Cardiac fibroblast (primary cell): ENCODE measurements around the gene PFKL.

ENCODE experiments used
- DNase-seq, 2 donors: peaks; one replicate each; pipeline versions ENCODE4 v3.0.0 to v3.0.0-alpha.2; 2010; ENCODE audit warnings: low read depth in 2 of 2
- H3K4me3 ChIP-seq, 2 donors: replicated peaks in 1 of 2; 1 replicate in 1 of 2; 2 replicates in 1 of 2; pipeline ENCODE4 v1.5.1; 2011; ENCODE audit warnings: low read depth in 2 of 2, low read length in 2 of 2, mild to moderate bottlenecking in 2 of 2, moderate library complexity in 1 of 2
- CTCF ChIP-seq: IDR thresholded peaks from one replicate; pipeline ENCODE4 v1.5.1; 2011; ENCODE audit warnings: low read depth, mild to moderate bottlenecking, low read length, inconsistent platforms

Gene PFKL

DNA sequence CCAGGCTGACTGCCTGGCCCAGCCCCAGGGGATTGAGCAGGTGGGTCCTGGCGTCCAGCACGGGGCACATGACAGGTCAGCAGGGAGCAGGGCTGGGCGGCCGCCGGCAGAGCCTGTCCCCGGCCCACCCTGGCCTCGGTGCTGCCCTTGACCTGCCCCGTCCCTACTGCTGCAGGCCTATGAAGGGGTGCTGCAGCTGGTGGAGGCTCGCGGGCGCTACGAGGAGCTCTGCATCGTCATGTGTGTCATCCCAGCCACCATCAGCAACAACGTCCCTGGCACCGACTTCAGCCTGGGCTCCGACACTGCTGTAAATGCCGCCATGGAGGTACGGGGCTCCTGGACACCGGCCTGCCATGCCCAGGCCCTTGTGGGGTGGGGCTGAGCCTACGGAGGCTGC, 23.7 kb downstream of the PFKL start:
- no peak for DNase-seq
- no peak overlapping the region for H3K4me3 ChIP-seq
- no peak for TF ChIP-seq CTCF

DNA sequence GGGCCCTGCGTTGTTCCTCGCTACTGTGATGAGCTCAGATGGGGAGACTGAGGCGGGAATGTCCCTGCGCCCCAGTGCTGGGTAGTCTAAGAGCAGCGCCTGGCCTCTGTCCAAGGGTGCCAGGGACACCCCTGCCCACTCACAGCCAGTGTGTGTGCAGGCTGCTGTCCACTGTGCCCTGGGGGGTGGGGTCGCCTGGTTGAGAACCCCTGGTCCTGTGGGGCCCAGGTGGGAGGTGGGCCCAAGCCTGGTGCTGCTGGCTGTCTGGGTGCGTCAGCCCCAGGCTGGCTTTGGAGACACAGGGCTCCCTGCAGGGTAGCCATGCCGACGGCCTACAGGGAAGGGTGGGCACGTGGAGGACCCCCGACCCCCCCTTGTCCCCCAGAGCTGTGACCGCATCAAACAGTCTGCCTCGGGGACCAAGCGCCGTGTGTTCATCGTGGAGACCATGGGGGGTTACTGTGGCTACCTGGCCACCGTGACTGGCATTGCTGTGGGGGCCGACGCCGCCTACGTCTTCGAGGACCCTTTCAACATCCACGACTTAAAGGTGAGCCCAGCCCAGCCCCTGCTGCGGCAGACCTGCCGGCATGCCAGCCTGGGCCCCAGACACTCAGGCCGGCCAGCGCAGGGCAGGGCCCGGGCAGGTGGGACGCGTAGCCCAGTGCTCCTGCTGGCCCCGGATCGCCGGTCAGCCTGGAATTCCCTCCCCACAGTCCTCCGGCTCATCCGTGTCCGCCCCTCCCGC, 24.4 kb downstream of the PFKL start:
- DNase-seq, result no peak
- no peak overlapping the region for H3K4me3 ChIP-seq

DNA sequence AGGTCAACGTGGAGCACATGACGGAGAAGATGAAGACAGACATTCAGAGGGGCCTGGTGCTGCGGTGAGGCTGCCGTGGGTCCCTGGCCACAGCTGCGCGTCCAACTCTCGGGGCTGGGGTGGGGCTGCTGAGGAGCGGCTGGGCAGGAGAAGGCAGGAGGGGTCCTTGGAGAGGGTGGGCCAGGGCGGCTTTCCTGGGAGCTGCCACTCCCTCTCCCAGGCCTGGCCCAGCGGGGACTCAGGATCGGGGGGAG, 24.9 kb downstream of the PFKL start:
- no peak overlapping the region for H3K4me3 ChIP-seq
- no peak for DNase-seq

More for the DNA sequence above, 24.4 kb downstream of the PFKL start:
- TF ChIP-seq CTCF, result no peak

GRCh38 chr21:44325386-44326271, 25.8 kb downstream of the PFKL start:
- DNase-seq, result no peak
- TF ChIP-seq CTCF, result no peak
- H3K4me3 ChIP-seq, result no peak overlapping the region

More for the DNA sequence above, 24.9 kb downstream of the PFKL start:
- TF ChIP-seq CTCF, result no peak

GRCh38 chr21:44326272-44326647, 26.4 kb downstream of the PFKL start:
- TF ChIP-seq CTCF, result no peak
- no peak for DNase-seq
- H3K4me3 ChIP-seq, result no peak overlapping the region

- DNase-seq, result no peak
- no peak for TF ChIP-seq CTCF
- no peak overlapping the region for H3K4me3 ChIP-seq
Measured at GRCh38 chr21:44326716-44327602, 27.1 kb downstream of the PFKL start.
